GM12878 (cell line): ENCODE data around the gene PIR.

ENCODE experiments used
- CEBPB ChIP-seq, 2 experiments: fragments of 150-350 bp in 1 of 2; IDR thresholded peaks; 2 replicates each; pipeline ENCODE4 v1.6.1; 2012 to 2014; ENCODE audit warnings: low read depth in 2 of 2, low read length in 2 of 2, borderline replicate concordance in 1 of 2, inconsistent platforms in 1 of 2
- CTCF ChIP-seq, 3 experiments: IDR thresholded peaks in 2 of 3; conservative IDR thresholded peaks in 1 of 3; 2 replicates each; pipeline ENCODE4 v1.5.1; 2011; ENCODE audit warnings: low read depth in 3 of 3, low read length in 3 of 3, mild to moderate bottlenecking in 3 of 3, control low read depth in 2 of 3, moderate library complexity in 2 of 3, inconsistent platforms in 1 of 3, mixed read lengths in 1 of 3; ENCODE audit not compliant: control insufficient read depth in 2 of 3, insufficient read depth in 1 of 3; ENCODE audit errors: extremely low read depth in 1 of 3
- MYC ChIP-seq: IDR thresholded peaks from 2 replicates; pipeline ENCODE4 v1.6.1; 2011; ENCODE audit warnings: mild to moderate bottlenecking, low read length, moderate library complexity, inconsistent platforms; ENCODE audit not compliant: insufficient read depth, insufficient replicate concordance, insufficient read length, severe bottlenecking
- POLR2A ChIP-seq: IDR thresholded peaks from 2 replicates; pipeline ENCODE4 v1.6.1; 2011; ENCODE audit warnings: low read depth, mild to moderate bottlenecking, low read length
- TAF1 ChIP-seq: IDR thresholded peaks from 2 replicates; pipeline ENCODE4 v1.6.1; 2011; ENCODE audit warnings: mild to moderate bottlenecking, low read depth, low read length, borderline replicate concordance
- ZZZ3 ChIP-seq: IDR thresholded peaks from 2 replicates; pipeline ENCODE4 v1.6.1; 2011; ENCODE audit warnings: low read depth; ENCODE audit not compliant: control insufficient read depth, insufficient read length

- no peak for TF ChIP-seq MYC
- TF ChIP-seq ZZZ3: no peak
- TF ChIP-seq CTCF (IDR thresholded peaks at IDR 0.05 in 2 of 3, conservative IDR thresholded peaks at IDR 0.05 in 1 of 3; ENCODE audit: control insufficient read depth in 2 of 3, extremely low read depth in 1 of 3, insufficient read depth in 1 of 3, low read depth in 3 of 3, low read length in 3 of 3): no peak
- TF ChIP-seq CEBPB (IDR thresholded peaks at IDR 0.05; ENCODE audit: borderline replicate concordance in 1 of 2, low read depth in 2 of 2, low read length in 2 of 2): no peak
- no peak for TF ChIP-seq POLR2A
- no peak for TF ChIP-seq TAF1
Observed at GRCh38 chrX:15404401-15405096, 88.6 kb downstream of the PIR start.
